Progenitor cell of endocrine pancreas (in vitro differentiated cells): ENCODE measurements around the gene MIPOL1. TPM values are rescaled to one million over a fixed set of nuclear protein-coding genes. Genes with fewer than 3 reads are reported as not detected.

Experiments used
- DNase-seq: peaks from one replicate; pipeline ENCODE4 v3.0.0; 2021; ENCODE audit warnings: low spot score; ENCODE audit not compliant: unreplicated experiment
- H3K27ac Mint-ChIP-seq: 2 replicates; pipeline ENCODE4 v1.8.0; 2021; ENCODE audit warnings: mild to moderate bottlenecking, moderate library complexity, mixed read lengths
- H3K27me3 Mint-ChIP-seq: 2 replicates; pipeline ENCODE4 v1.8.0; 2021; ENCODE audit warnings: mixed read lengths
- H3K36me3 Mint-ChIP-seq: 2 replicates; pipeline ENCODE4 v1.8.0; 2022; ENCODE audit warnings: mixed read lengths; ENCODE audit not compliant: insufficient read depth
- H3K4me1 Mint-ChIP-seq: 2 replicates; pipeline ENCODE4 v1.8.0; 2021; ENCODE audit warnings: low read depth, mixed read lengths
- H3K4me3 Mint-ChIP-seq: 2 replicates; pipeline ENCODE4 v1.8.0; 2021; ENCODE audit warnings: low read depth, mild to moderate bottlenecking, moderate library complexity, mixed read lengths
- H3K9me3 Mint-ChIP-seq: 2 replicates; pipeline ENCODE4 v1.8.0; 2021; ENCODE audit warnings: low read depth, mixed read lengths
- CTCF ChIP-seq: fragments of 200-600 bp; sonication (generic); IDR thresholded peaks from one replicate; pipeline ENCODE4 v1.5.0; 2021; ENCODE audit warnings: antibody characterized with exemption, mild to moderate bottlenecking; ENCODE audit not compliant: unreplicated experiment
- total RNA-seq: library from RNA; stranded (reverse); gene quantifications from 2 replicates; pipeline ENCODE4 v1.2.1, GENCODE V29; 2021

Gene MIPOL1
- total RNA-seq, 1 donor from 2014 or later, result 25.6 TPM

DNA sequence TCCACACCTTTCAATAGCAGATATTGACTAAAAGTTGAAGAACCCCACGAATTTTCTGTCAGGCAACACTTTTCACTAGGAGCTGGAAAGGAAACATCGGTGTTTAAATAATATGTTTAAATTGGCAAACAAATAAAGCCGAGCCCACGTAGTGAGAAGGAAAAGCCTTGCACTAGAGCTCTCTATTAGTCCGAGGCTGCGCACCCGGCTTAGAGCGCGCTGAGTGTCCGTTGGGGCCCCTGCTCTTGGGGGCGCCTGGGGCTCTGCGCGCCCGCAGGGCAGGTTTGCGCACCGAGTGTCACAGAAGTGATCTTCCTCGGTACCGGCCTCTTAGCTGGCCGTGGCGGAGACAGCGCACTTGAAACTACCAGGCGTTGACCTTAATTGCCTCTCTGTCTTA lies 404.1 kb downstream of the MIPOL1 start:
- H3K4me3 Mint-ChIP-seq, result no peak overlapping the region
- peaks cover 11% of the 10 kb centered on the region for H3K36me3 Mint-ChIP-seq
- peaks cover 29% of the 10 kb centered on the region for H3K4me1 Mint-ChIP-seq
- H3K27me3 Mint-ChIP-seq, result no peaks in the 10 kb centered on the region
- H3K9me3 Mint-ChIP-seq, result no peaks in the 10 kb centered on the region
- DNase-seq, result no peak
- no peak for TF ChIP-seq CTCF
- H3K27ac Mint-ChIP-seq, result no peak overlapping the region

Other genes starting within 250 kb of the MIPOL1 start
- gene SLC25A21, start 25.3 kb upstream of the MIPOL1 start, total RNA-seq, result 2.5 and 3.1 TPM in 2 replicates